ENCODE results near the gene GPAT2. TPM values are rescaled to one million over a fixed set of nuclear protein-coding genes. Genes with fewer than 3 reads are reported as not detected.
A peak's percentile ranks its signal among the peaks of the same experiment; 100 is the strongest.
"Not testable (repeated sequence)": the region's sequence is repeated elsewhere in the genome, so short reads cannot be mapped to it uniquely, and the experiment has no call there.

Gene GPAT2
- total RNA-seq, 2 donors from 2014 or later = 4.7 to 10.9 TPM

DNA sequence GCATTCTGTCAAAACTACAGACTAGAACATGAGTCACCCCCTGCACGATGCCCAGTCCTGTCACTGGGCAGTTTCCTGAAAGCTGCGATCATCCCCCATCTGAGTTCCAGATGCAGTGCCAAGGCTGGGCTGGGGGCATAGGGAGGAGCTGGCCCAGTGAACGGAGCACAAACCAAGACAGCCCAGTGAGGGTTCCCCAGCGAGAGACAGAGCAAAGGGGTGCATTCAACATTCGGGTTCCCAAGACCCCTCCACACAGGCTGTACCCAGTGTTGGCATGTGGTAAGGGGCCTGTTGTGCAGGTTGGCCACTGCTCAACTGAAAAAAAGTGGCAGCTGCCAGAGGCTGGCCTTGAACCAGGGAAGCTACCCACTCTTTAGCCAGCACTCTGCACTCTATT is 35.6 kb upstream of the GPAT2 start:
- not testable (repeated sequence) for H3K4me1 Mint-ChIP-seq (ENCODE audit: low read depth in 2 of 2); DNase-seq (ENCODE audit: low spot score); H3K9me3 Mint-ChIP-seq; H3K27ac Mint-ChIP-seq; ATAC-seq; H3K27me3 Mint-ChIP-seq; H3K4me3 Mint-ChIP-seq; H3K36me3 Mint-ChIP-seq

DNA sequence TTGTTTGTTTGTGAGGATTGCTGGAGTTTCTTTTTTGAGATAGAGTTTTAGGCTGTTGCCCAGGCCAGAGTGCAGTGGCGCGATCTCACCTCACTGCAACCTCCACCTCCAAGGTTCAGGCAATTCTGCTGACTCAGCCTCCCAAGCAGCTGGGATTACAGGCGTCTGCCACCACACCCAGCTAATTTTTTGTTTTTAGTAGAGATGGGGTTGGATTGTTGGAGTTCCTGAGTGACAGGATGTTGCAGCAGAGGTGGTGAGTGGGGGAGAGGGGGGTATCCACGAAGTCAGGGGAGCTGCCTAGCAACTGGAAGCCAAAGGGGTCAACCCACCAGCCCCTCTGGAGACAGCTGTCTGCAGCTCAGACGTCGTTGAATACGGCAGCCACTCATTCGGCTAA is 35.2 kb upstream of the GPAT2 start:
- H3K9me3 Mint-ChIP-seq; H3K27ac Mint-ChIP-seq; DNase-seq (ENCODE audit: low spot score); H3K36me3 Mint-ChIP-seq; H3K4me3 Mint-ChIP-seq; H3K27me3 Mint-ChIP-seq; H3K4me1 Mint-ChIP-seq (ENCODE audit: low read depth in 2 of 2); ATAC-seq: not testable (repeated sequence)

DNA sequence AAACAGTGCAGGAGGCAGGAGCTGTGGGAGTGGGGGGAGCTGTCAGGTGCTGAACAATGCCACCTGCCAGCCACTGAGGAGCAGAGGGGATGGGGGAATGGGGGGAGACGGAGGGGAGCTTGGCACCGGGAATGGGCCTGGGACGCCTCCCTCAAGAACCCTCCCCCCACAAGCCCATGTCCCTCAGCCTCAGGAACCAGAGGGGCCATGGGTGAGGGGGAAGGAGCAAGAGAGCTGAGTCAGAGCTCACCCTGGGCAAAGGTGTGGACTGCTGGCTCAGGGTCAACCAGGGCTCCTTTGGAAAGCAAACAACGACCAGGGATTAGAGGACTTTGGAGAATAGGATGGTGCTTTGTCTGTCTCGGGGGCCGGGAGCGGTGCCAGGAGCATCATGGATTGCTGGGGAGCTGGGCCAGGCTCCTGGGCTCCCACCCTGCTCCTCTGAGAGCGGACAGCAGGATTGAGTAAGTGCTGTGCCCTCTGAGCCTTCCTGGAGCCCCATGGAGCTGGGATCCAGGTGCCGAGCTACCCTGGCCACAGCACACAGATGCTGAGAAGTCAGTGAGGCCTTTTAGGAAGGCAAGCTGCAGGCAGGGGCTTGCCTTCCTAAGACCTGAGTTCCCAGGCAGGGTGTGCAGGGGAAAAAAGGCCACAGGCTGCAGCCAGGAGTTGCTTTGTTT is 33.3 kb upstream of the GPAT2 start:
- H3K4me3 Mint-ChIP-seq; H3K9me3 Mint-ChIP-seq; H3K36me3 Mint-ChIP-seq; H3K27ac Mint-ChIP-seq; H3K4me1 Mint-ChIP-seq (ENCODE audit: low read depth in 2 of 2); ATAC-seq; DNase-seq (ENCODE audit: low spot score); H3K27me3 Mint-ChIP-seq: not testable (repeated sequence)

DNA sequence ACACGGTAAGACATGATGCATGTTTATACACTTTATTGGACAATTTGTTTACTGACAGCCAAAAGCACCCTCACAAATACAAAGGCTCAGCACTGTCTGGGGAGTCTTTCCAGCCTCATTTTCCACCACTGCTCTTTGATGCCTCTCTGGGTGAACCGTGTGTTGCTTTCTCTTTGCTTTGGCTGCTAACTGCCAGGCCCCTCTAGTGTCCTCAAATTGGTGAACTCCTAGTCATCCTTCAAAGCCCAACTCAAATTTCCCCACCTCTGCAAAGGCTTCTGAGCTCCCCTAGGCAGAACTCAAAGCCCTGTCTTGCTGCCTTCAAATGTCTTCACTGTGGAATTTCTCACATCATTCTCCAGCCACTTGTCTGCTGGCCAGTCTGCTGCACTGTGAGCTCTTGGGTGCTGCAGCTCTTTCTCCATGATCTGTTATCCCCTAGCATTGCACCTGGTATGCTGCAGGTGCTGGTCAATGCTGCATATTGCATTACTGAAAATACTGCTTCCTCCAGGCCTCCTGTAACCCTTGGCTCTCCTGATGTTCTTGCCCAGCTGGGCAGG is 32.5 kb upstream of the GPAT2 start:
- not testable (repeated sequence) for H3K4me3 Mint-ChIP-seq; DNase-seq (ENCODE audit: low spot score); H3K9me3 Mint-ChIP-seq; H3K27me3 Mint-ChIP-seq; H3K4me1 Mint-ChIP-seq (ENCODE audit: low read depth in 2 of 2); H3K36me3 Mint-ChIP-seq; ATAC-seq
- H3K27ac Mint-ChIP-seq = peak overlapping the region in 1 of 2 donors; percentile 27

DNA sequence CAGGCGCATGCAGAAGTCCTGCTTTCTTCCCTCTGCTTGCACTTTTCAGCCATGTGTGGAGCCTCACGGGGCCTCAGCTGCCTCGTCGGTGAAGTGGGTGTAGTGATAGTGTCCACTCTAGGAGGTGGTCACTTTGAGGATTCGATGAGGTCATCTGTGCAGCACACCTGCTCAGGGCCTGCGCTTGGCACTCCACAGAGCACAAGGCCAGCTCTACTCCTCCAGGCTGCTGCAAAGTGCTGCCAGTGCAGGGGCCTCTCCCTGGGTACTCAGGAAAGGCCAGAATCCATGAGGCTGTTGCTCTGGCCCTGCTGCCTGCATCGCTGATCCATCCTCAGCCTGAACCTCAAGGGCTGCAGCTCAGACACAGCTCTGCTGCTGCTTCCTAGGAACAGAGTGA is 31.8 kb upstream of the GPAT2 start:
- not testable (repeated sequence) for H3K9me3 Mint-ChIP-seq; DNase-seq (ENCODE audit: low spot score); H3K4me1 Mint-ChIP-seq (ENCODE audit: low read depth in 2 of 2); H3K36me3 Mint-ChIP-seq; H3K27me3 Mint-ChIP-seq; H3K4me3 Mint-ChIP-seq; ATAC-seq; H3K27ac Mint-ChIP-seq

DNA sequence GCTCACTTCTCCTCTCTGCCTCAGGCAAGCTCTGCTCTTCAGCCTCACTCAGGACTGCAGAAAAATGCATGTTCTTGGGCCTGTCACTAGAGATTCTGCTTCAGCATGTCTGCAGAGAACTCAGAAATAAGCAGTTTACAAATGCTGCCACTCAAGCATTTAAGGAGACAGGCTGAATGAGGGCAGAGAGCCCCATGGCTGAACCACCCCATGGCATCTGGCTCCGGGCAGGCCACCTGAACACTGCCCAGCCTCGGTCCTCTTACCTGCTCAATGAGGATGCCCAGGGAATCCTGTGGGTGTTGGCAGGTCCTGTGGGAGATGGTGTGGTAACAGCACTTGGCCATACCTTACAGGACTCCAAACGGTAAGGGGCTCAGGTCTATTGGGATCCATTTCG is 31.2 kb upstream of the GPAT2 start:
- not testable (repeated sequence) for H3K27ac Mint-ChIP-seq; H3K4me3 Mint-ChIP-seq; ATAC-seq; H3K36me3 Mint-ChIP-seq; H3K4me1 Mint-ChIP-seq (ENCODE audit: low read depth in 2 of 2); DNase-seq (ENCODE audit: low spot score); H3K27me3 Mint-ChIP-seq; H3K9me3 Mint-ChIP-seq

DNA sequence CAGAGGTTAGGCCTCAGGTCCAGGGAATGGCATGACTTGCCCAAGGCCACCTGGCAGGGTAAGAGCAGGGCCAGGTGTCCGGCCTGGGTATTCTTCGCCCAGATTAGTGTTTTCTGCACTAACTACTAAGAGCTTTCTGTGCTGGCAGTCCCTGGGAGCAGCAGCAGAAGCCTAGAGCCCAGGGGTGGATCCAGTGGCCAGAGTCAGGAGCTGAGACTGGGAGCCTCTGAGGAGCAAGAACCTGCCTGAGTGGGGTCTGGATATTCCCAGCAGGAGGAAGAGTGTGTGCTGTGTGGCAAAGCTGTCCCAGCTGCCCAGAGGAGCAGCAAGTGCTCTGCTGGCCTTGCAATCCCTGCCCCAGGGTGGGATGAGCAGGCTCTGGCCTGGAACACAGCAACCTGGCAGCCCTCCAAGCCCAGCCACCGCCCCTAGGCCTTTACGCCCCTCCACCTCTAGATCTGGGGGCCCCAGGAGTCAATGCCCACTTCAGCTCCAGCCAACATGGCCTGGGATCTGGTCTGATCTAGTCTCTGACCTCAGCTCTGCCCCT is 30.7 kb upstream of the GPAT2 start:
- no peak overlapping the region for H3K4me3 Mint-ChIP-seq
- no peaks in the 10 kb centered on the region for H3K27me3 Mint-ChIP-seq
- H3K27ac Mint-ChIP-seq = no peak overlapping the region
- peaks cover 0 to 3% of the 10 kb centered on the region in 2 donors for H3K4me1 Mint-ChIP-seq (ENCODE audit: low read depth in 2 of 2)
- H3K36me3 Mint-ChIP-seq = no peaks in the 10 kb centered on the region
- no peak for ATAC-seq
- DNase-seq (ENCODE audit: low spot score) = peak; percentile 62
- no peaks in the 10 kb centered on the region for H3K9me3 Mint-ChIP-seq

DNA sequence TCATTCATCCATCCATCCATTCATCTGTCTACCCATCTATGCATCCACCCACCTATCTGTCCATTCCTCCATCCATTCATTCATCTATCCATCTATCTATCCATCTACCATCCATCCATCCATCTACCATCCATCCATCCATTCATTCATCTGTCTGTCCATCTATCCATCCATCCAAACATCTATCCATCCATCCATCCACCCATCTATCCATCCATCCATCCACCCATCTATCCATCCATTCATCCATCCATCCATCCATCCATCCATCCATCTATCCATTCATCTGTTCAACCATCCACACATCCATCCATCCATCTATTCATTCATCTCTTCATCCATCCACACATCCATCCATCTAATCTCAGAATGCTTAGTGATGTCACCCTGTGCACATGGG is 30.0 kb upstream of the GPAT2 start:
- not testable (repeated sequence) for H3K4me1 Mint-ChIP-seq (ENCODE audit: low read depth in 2 of 2); H3K27me3 Mint-ChIP-seq; H3K4me3 Mint-ChIP-seq; ATAC-seq; DNase-seq (ENCODE audit: low spot score); H3K36me3 Mint-ChIP-seq; H3K27ac Mint-ChIP-seq; H3K9me3 Mint-ChIP-seq

DNA sequence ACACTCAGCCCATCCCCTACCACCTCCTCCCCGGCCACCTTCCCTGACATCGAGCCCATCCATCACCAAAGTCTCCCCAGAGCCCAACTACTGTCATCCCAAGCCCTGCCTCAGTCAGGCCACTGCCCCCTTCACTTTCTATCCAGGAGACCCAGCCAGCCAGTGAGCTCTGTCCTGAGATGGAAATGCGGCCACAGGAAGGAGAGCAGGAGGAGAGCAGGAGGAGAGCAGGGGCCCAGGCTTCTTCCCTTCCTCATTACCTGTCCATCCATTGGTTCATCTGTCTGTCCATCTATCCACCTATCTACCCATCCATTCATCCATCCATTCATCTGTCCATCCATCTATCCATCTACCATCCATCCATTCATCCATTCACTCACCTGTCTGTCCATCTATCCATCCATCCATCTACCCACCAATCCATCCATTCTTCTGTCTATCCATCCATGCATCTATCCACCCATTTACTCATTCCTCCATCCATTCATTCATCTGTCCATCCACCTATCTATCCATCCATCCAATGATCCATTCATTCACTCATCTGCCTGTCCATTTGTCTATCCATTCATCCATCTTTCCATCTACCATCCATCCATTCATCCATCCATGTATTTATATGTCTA is 29.4 kb upstream of the GPAT2 start:
- H3K27ac Mint-ChIP-seq; H3K4me3 Mint-ChIP-seq; ATAC-seq; H3K4me1 Mint-ChIP-seq (ENCODE audit: low read depth in 2 of 2); DNase-seq (ENCODE audit: low spot score); H3K27me3 Mint-ChIP-seq; H3K9me3 Mint-ChIP-seq; H3K36me3 Mint-ChIP-seq: not testable (repeated sequence)

DNA sequence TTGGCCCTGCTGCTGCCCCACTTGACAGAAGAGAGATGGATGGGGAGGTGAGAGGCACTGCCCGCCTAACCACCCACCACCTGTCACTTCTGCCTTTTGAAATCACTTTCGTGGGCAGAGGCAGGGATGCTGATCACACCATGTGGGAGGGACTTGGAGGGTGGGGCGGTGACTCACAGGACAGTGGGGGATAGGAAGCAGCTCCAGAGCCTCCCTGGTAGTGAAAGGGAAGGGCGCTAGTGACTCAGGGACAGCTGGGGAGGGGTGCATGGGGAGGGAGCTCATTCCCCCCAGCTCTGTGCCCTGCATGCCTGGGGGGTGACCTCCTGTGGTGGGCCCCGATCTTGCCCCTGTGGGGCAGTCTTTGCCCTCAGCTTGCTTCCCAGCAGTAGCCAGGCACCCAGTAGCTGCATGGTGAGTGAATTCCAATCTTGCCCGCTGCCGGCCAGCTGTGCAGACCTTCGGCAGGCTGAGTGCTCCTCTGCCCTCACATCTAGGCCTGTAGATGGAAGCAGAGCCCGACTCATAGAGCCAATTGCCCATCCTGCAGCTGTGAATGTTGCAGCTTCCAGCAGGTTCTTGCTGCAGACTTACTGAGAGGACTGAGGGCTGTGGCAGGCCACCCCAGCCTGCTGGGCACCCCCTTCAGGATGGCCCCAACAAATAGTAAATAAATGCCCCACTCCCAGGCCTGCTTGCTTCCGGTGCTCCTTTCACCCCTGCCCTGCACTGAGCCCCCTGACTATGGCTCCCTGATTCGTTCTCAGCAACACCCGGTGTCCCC is 28.6 kb upstream of the GPAT2 start:
- DNase-seq (ENCODE audit: low spot score) (peak; percentile 68), ATAC-seq (peak; percentile 55 to 88)
- H3K27me3 Mint-ChIP-seq; H3K9me3 Mint-ChIP-seq; H3K27ac Mint-ChIP-seq; H3K36me3 Mint-ChIP-seq; H3K4me3 Mint-ChIP-seq; H3K4me1 Mint-ChIP-seq (ENCODE audit: low read depth in 2 of 2): not testable (repeated sequence)

DNA sequence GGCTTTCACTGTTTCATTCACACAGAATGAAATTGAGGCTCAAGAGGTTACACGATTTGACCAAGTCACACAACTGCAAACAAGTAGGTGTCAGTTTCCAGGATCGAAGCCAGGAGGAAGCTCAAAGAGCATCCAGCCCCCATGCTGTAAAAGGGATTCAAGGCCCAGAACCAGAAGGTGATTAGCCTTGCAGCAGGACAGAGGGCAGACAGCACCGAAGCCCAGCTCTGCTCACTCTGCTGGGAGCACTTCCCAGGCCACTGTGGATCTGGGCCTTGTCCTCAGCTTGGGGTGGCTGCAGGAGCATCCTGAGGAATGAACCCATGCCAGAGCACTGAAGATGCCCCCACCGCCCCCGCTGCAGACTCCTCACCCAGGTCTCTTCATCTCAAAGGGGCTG is 27.8 kb upstream of the GPAT2 start:
- not testable (repeated sequence) for H3K36me3 Mint-ChIP-seq; H3K27ac Mint-ChIP-seq; H3K9me3 Mint-ChIP-seq; H3K27me3 Mint-ChIP-seq; DNase-seq (ENCODE audit: low spot score); ATAC-seq; H3K4me1 Mint-ChIP-seq (ENCODE audit: low read depth in 2 of 2); H3K4me3 Mint-ChIP-seq

DNA sequence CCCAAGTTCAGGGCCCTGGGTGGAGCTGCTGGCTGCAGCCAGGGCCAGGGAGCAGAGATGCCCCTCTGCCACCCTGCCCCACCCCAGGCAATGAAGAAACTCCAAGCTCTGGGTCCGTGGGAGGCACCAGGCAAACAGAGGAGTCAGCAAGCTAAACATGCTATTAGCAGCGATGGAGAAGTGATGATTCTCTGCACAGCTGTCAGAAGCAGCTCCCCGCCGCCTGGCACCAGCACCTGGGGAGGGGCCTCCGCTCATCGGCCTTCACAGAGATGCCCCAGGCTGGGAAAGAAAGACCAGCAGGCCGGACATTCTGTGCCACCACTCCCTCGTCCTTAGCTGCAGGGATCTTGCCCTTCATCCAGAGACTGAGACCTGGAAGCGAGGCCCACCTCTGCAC is 27.2 kb upstream of the GPAT2 start:
- H3K27me3 Mint-ChIP-seq; DNase-seq (ENCODE audit: low spot score); H3K4me1 Mint-ChIP-seq (ENCODE audit: low read depth in 2 of 2); H3K4me3 Mint-ChIP-seq; ATAC-seq; H3K27ac Mint-ChIP-seq; H3K36me3 Mint-ChIP-seq; H3K9me3 Mint-ChIP-seq: not testable (repeated sequence)

DNA sequence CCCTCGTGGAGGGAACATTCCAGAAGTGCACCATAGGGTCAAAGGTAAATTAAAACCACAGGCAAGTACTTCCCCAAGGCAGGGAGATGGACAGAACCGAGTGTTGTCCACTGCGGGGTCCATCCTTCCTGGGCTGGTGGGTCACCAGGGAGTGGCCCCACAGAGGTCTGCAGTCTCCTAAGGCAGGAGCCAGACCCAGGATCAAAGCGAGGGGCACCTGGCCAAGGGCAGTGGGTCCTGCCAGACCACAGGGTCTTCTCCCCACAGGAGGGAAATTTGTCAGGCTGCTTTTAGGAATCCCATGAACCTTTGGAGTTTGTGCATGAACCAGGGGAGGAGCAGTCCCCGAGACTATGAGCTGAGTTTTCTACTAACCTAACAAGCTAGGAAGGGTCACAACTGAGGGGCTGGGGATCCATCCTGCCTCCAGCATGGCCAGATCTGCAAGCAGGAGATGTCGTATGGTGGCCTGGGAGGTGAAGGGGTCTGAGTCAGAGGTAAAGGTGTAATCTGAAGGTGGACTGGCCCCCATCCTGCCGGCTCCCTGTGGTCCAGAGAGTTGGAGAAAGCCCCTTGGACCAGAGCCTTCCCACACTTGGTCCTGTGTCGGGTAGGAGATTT is 26.6 kb upstream of the GPAT2 start:
- H3K36me3 Mint-ChIP-seq; H3K27me3 Mint-ChIP-seq; DNase-seq (ENCODE audit: low spot score); H3K4me1 Mint-ChIP-seq (ENCODE audit: low read depth in 2 of 2); H3K9me3 Mint-ChIP-seq; ATAC-seq; H3K4me3 Mint-ChIP-seq; H3K27ac Mint-ChIP-seq: not testable (repeated sequence)
